GM12872 (cell line): Measurements from ENCODE around the gene PTPRR.

Experiments used
- CTCF ChIP-seq: IDR thresholded peaks from 3 replicates; pipeline ENCODE4 v1.5.1; 2011; ENCODE audit warnings: low read depth, mild to moderate bottlenecking, low read length, moderate library complexity; ENCODE audit not compliant: insufficient read depth

PTPRR gene

DNA sequence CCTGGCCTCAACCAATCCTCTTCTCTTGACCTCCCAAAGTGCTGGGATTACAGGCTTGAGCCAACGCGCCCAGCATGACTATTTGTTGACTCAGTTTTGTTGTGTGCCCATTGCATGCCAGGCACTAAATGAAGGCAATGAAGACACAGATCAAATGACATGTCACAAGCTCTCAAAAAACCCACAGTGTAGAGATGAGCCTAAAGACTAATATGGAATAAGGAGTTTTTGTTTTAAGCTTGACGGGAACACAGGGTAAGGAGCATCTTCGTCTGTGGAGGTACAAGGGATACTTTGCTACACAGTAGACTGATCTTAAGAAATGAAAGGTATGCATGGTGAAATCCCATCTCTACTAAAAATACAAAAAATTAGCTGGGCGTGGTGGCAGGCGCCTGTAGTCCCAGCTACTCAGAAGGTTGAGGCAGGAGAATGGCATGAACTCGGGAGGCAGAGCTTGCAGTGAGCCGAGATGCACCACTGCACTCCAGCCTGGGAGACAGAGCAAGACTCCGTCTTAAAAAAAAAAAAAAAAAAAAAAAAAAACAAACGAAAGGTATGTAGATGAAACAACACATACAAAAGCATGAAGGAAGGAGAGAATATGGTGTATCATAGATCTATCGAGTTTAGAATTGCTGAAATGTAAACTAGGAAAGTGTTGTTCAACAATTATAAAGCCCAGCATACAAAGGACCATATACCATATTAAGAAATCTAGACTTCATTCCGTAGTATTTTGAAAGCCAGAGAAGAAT is 161.2 kb downstream of the PTPRR start:
- TF ChIP-seq CTCF: no peak

DNA sequence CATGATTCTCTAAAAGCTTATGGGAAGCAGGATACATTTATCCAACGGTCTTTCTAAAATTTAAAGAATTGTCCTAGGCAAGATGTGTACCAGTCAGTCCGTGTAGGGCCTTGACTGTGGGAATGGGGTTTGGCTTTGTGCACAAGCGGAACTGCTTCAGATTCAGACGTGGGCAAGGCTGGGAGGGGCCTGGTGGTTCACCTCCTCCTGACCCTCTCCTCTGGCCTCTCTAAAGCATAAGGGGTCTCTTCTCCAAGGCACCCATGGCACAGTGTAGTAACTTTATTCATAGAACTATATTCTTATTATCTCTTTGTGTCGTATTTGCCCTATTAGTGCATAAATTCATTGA is 162.1 kb downstream of the PTPRR start:
- no peak for TF ChIP-seq CTCF

GRCh38 chr12:70757830-70758493 is 162.6 kb downstream of the PTPRR start:
- TF ChIP-seq CTCF: no peak

GRCh38 chr12:70756791-70757190 is 163.7 kb downstream of the PTPRR start:
- no peak for TF ChIP-seq CTCF

DNA sequence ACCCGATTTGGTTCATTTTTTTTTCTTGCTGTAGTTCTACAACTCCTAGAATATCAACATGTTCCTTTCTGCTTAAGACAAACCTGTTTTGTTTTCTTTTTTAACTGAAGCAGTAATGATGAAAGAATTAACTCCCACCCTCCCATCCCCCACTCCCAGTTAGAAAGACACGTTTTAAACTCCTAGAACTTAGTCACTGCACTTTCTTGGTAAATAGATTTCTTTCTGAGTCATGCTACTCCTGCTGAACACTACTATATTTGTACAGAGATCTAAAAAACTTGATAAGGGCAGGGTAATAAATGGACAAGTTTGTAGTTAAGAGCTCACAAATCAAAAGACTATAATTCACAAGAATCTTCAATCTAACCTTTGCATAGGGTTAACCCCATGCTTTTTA is 164.4 kb downstream of the PTPRR start:
- no peak for TF ChIP-seq CTCF

GRCh38 chr12:70754330-70754741 is 166.2 kb downstream of the PTPRR start:
- no peak for TF ChIP-seq CTCF

- no peak for TF ChIP-seq CTCF
Measured at GRCh38 chr12:70752327-70752726, 168.2 kb downstream of the PTPRR start.
